ENCODE data around the gene CENPP.

- TF ChIP-seq, protein P1, sequence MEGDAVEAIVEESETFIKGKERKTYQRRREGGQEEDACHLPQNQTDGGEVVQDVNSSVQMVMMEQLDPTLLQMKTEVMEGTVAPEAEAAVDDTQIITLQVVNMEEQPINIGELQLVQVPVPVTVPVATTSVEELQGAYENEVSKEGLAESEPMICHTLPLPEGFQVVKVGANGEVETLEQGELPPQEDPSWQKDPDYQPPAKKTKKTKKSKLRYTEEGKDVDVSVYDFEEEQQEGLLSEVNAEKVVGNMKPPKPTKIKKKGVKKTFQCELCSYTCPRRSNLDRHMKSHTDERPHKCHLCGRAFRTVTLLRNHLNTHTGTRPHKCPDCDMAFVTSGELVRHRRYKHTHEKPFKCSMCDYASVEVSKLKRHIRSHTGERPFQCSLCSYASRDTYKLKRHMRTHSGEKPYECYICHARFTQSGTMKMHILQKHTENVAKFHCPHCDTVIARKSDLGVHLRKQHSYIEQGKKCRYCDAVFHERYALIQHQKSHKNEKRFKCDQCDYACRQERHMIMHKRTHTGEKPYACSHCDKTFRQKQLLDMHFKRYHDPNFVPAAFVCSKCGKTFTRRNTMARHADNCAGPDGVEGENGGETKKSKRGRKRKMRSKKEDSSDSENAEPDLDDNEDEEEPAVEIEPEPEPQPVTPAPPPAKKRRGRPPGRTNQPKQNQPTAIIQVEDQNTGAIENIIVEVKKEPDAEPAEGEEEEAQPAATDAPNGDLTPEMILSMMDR (IDR thresholded peaks at IDR 0.05) = no peak
- TF ChIP-seq POLR2A (IDR thresholded peaks at IDR 0.05) = no peak
These were observed 15.2 kb upstream of the CENPP start for GRCh38 chr9:92310562-92310961.
